Middle frontal gyrus (tissue), 1 donor: ENCODE data around the gene TFIP11.
"Not testable (repeated sequence)": the region's sequence is repeated elsewhere in the genome, so short reads cannot be mapped to it uniquely, and the experiment has no call there.

ENCODE experiments used
- DNase-seq: peaks from one replicate; pipeline ENCODE4 v3.0.0-alpha.2; 2015; ENCODE audit warnings: low spot score; ENCODE audit errors: extremely low spot score

The TFIP11 gene

GRCh38 chr22:26541167-26541819 lies 29.0 kb upstream of the TFIP11 start:
- DNase-seq: no peak

- DNase-seq: no peak
Observed at GRCh38 chr22:26540119-26540518, 27.8 kb upstream of the TFIP11 start.

GRCh38 chr22:26536762-26537134 lies 24.5 kb upstream of the TFIP11 start:
- no peak for DNase-seq

- DNase-seq: no peak
Observed at GRCh38 chr22:26536056-26536761, 23.9 kb upstream of the TFIP11 start.

- DNase-seq: no peak
Observed at GRCh38 chr22:26535603-26535908, 23.3 kb upstream of the TFIP11 start.

GRCh38 chr22:26534874-26535602 lies 22.8 kb upstream of the TFIP11 start:
- DNase-seq: no peak

GRCh38 chr22:26534171-26534855 lies 22.0 kb upstream of the TFIP11 start:
- no peak for DNase-seq

- no peak for DNase-seq
Observed at GRCh38 chr22:26529345-26529744, 17.1 kb upstream of the TFIP11 start.

- not testable (repeated sequence) for DNase-seq
Observed at GRCh38 chr22:26528518-26528917, 16.2 kb upstream of the TFIP11 start.

- DNase-seq: no peak
Observed at GRCh38 chr22:26527574-26528465, 15.5 kb upstream of the TFIP11 start.

GRCh38 chr22:26527167-26527566 lies 14.9 kb upstream of the TFIP11 start:
- no peak for DNase-seq

GRCh38 chr22:26525946-26526564 lies 13.8 kb upstream of the TFIP11 start:
- DNase-seq: peak; percentile 9

- DNase-seq: no peak
Observed at GRCh38 chr22:26524870-26525269, 12.6 kb upstream of the TFIP11 start.

GRCh38 chr22:26522592-26522991 lies 10.3 kb upstream of the TFIP11 start:
- no peak for DNase-seq

- DNase-seq: no peak
Observed at GRCh38 chr22:26522012-26522411, 9.7 kb upstream of the TFIP11 start.

GRCh38 chr22:26517429-26517828 lies 5.2 kb upstream of the TFIP11 start:
- no peak for DNase-seq

- DNase-seq: no peak
Observed at GRCh38 chr22:26516503-26516902, 4.2 kb upstream of the TFIP11 start.

GRCh38 chr22:26515931-26516330 lies 3.7 kb upstream of the TFIP11 start:
- DNase-seq: peak; percentile 36

- DNase-seq: no peak
Observed at GRCh38 chr22:26514419-26515161, 2.3 kb upstream of the TFIP11 start.

GRCh38 chr22:26513838-26514237 lies 1.6 kb upstream of the TFIP11 start:
- no peak for DNase-seq
